DMS53 treated with DMSO at 0.1 percent for 48 hours (cell line): Measurements from ENCODE around the gene OR7G3.

Source experiments
- DNase-seq: peaks from one replicate; lab custom pipeline; 2025; ENCODE audit not compliant: unreplicated experiment; lab: John Stamatoyannopoulos, UW

The OR7G3 gene

DNA sequence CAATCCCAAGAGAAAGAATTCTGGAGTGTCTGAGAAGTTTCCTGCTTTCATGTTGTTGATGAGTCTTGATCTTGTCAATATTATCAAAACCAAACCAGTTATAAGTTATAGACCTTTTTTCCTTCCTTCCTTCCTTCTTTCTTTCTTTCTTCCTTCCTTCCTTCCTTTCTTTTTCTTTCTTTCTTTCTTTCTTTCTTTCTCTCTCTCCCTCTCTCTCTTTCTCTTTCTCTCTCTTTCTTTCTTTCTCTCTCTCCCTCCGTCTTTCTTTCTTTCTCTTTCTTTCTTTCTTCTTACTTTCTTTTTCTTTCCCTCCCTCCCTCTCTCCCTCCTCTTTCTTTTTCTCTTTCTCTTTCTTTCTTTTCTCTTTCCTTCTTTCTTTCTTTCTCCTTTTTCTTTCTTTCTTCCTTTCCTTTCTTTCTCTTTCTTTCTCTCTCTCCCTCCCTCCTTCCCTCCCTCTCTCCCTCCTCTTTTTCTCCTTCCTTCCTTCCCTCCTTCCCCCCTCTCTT is at the start of gene OR7G3:
Gene OR7G3, minus strand, starts transcription at position 51 of the 506 bp plus-strand sequence. Its CDS starts 0 bp downstream, at position 51.
- DNase-seq: no peak

DNA sequence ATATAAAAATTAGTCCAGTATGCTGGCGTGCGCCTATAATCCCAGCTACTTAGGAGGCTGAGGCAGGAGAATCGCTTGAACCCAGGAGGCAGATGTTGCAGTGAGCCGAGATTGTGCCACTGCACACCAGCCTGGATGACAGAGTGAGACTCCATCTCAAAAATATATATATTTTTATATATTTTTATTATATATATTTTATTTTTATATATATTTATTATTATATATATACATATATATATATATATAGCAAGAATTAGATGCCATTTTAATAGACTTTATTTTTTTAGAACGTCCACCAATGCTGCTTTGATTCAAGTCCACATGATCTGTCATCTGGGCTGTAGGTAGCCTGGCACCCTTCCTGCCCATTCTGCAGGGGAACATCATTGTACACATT is 48.6 kb upstream of the OR7G3 start:
- no peak for DNase-seq

- DNase-seq: no peak
Measured at GRCh38 chr19:9171393-9171991, 44.7 kb upstream of the OR7G3 start.

GRCh38 chr19:9166846-9167245 is 40.1 kb upstream of the OR7G3 start:
- DNase-seq: no peak

- DNase-seq: no peak
Measured at GRCh38 chr19:9165261-9165660, 38.5 kb upstream of the OR7G3 start.

DNA sequence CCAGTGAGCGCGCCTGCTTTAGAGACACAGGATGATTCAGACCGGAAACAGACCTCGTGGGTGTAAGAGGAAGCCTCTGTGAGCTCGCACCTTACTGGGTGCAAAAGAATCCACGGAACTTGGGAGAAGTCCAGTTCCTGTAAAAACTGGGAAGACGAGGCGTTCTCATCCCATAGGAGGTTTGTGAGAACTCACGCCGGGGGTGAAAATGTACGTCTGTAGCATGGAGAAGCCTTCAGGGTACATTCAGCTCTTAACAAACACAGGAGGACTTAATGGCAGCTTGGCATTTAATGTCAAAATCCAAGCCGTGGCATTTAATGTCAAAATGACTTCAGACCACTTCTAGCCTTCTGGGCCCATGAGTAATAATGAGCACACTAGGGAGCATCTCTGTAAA is 34.7 kb upstream of the OR7G3 start:
- no peak for DNase-seq

DNA sequence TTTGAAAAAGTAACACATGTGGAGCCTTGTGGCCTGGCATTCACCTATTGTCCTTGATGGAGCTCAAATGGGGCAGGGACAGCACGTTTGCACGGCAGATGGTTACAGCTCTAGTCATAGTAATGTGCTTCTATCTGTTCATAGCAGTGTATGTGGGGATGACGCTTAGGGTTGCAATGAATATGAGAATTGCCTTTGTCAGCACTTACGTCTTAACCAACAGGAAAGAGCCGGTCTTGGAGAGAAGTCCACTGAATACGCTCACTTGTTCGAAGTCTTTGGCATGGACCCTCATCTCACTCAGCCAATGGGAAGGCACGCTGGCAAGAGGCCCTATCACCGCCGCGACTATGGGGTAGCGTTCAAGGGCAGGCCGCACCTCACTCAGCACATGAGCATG is 33.1 kb upstream of the OR7G3 start:
- DNase-seq: no peak

DNA sequence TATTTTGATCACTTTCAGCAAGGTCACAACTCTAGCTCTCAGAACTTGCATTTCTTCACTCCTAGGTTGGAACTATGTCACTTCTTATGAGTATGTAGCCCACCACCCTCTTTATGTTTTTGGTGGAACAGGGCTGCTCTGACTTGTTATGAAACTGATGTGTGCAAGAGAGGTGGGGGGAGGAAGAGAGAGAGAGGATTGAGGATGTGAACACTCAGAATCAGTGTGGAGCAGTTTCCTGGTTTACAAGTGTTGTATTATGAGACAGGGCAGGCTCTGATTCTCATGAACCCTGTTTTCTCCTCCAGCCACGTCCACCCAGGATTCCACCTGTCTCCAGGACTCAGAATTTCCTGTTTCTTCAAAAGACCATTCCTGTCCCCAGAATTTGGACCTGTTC is 29.6 kb upstream of the OR7G3 start:
- DNase-seq: no peak

DNA sequence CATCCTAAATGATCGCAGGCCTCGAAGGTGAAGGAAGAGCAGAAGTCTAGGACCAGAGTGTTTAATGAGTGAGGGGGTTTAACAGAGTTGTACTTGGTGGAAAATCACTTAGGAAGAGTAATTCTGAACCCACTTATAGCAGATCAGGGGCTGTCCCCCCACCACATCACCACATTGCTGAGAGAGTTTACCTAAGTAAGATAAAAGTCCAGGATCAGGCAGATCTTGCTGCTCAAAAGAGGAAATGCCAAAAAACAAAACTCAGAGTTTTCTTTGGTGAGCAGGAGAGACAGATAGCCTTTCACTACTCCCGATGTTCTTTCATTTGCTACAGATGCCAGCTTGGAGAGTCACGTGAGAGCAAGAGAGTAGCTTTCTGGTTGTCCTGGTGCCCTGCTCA is 28.8 kb upstream of the OR7G3 start:
- no peak for DNase-seq

DNA sequence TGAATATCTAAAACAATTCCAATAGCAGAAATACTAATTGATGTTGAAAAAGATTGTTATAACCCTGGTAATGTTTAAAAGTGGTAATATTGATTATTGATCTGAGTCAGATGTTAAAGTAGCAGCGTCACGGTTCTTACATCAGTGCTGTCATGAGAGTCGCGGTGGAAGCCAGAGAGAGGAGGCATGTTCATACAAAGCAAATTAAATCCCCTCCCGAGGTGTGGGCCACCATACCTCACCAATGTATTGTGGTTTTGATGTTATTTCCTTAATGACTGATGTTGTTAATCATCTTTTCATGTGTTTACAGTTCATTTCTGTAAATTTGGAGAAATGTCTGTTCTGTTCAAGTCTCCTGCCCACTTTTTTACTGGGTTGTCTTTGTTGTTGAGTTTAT is 24.6 kb upstream of the OR7G3 start:
- DNase-seq: no peak

- no peak for DNase-seq
Measured at GRCh38 chr19:9150650-9151049, 23.9 kb upstream of the OR7G3 start.

DNA sequence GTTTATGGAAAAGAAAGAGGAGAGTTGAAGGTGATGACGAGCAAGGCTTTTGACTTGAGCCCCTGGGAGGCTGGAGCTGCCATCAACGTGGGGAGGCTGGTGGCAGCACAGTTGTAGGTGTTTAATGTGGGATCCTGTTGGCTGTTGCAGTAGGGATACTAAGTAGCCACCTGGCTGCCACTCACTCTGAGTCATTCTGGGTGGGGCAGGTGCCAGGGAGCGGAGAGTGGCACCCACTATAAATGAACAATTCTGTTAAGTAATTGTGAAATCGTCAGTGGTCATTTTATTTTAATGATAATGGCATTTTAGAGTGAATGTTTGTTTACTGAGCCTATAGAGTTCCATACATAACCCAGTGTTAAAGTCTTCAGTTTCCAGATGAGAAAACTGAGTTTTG is 23.2 kb upstream of the OR7G3 start:
- no peak for DNase-seq

- DNase-seq: no peak
Measured at GRCh38 chr19:9148697-9149096, 21.9 kb upstream of the OR7G3 start.

GRCh38 chr19:9146882-9147281 is 20.1 kb upstream of the OR7G3 start:
- DNase-seq: no peak

GRCh38 chr19:9144920-9145319 is 18.2 kb upstream of the OR7G3 start:
- no peak for DNase-seq

GRCh38 chr19:9140159-9140874 is 13.6 kb upstream of the OR7G3 start, which contains the start of gene ZNF317:
TSS of gene ZNF317 (plus strand) at chr19:9140397. CDS start at chr19:9156017, 15,620 bp downstream.
- DNase-seq: peak; percentile 58

GRCh38 chr19:9139609-9140158 is 12.9 kb upstream of the OR7G3 start:
- no peak for DNase-seq

DNA sequence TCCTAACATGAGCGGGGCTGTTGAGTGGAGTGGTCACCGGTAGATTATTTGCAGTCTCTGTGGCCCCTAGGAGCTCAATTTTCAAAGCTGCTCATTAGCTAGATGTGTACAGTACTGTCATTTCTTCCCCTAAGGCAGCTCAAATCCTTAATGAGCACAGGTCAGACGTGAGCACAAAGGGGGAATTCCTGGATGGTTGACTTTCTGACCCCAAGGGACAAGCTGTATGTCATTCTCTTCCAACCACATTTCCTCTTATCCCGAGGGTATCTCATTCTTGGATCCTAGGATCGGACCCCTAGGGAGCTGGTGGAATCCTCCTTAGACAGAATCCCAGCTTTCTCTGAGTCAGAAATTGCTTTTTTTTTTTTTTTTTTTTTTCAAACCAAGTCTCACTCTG is 5.7 kb upstream of the OR7G3 start:
- DNase-seq: no peak

- DNase-seq: no peak
Measured at GRCh38 chr19:9130965-9131364, 4.2 kb upstream of the OR7G3 start.

- DNase-seq: no peak
Measured at GRCh38 chr19:9128171-9128570, 1.4 kb upstream of the OR7G3 start.

GRCh38 chr19:9116547-9116946 is 10.2 kb downstream of the OR7G3 start:
- DNase-seq: no peak

DNA sequence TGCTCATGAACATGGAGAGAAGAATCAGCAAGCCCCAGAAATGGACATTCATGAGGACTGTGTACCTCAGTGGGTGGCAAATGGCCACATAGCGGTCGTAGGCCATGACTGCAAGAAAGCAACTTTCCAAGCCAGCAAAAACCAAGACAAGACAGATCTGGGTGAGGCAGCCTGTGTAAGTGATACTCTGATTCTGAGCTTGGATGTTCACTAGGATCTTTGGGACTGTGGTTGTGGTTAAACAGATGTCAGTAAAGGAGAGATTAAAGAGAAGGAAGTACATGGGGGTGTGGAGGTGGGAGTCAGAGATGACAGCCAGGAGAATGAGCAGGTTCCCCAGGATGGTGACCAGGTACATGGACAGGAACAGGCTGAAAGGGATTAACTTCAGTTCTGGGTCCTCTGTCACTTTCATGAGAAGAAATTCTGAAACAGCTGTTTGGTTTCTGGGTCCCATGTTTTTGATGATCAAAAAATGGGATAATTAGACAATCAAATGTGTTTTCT is 11.4 kb downstream of the OR7G3 start, which contains the start of gene OR7G1:
Gene OR7G1, minus strand, starts transcription at position 457 of the 507 bp plus-strand sequence. Its CDS starts 0 bp downstream, at position 457.
- no peak for DNase-seq
